ENCODE results near the gene NAA25. TPM values are rescaled to one million over a fixed set of nuclear protein-coding genes. Genes with fewer than 3 reads are reported as not detected.
"Not testable (repeated sequence)": the region's sequence is repeated elsewhere in the genome, so short reads cannot be mapped to it uniquely, and the experiment has no call there.

The NAA25 gene
- total RNA-seq, 1 donor from 2014 or later = 35.9 TPM

GRCh38 chr12:112066566-112066965, 42.0 kb downstream of the NAA25 start:
- Mint-ChIP-seq H3K4me1 (no peaks in the 10 kb centered on the region), H3K9me3 (no peaks in the 10 kb centered on the region), H3K4me3 (no peak overlapping the region), H3K27ac (ENCODE audit: unreplicated experiment) (no peak overlapping the region), H3K27me3 (ENCODE audit: low read depth) (no peaks in the 10 kb centered on the region), H3K36me3 (ENCODE audit: low read depth) (peaks cover 14% of the 10 kb centered on the region)
- no peak for DNase-seq (ENCODE audit: low read depth, low spot score)
- TF ChIP-seq CTCF (conservative IDR thresholded peaks at IDR 0.05) = no peak

GRCh38 chr12:112063273-112063672, 45.3 kb downstream of the NAA25 start:
- DNase-seq (ENCODE audit: low read depth, low spot score) = no peak
- Mint-ChIP-seq H3K27me3 (ENCODE audit: low read depth) (no peaks in the 10 kb centered on the region), H3K27ac (ENCODE audit: unreplicated experiment) (no peak overlapping the region), H3K4me1 (no peaks in the 10 kb centered on the region), H3K9me3 (no peaks in the 10 kb centered on the region), H3K36me3 (ENCODE audit: low read depth) (peaks cover 7% of the 10 kb centered on the region), H3K4me3 (no peak overlapping the region)
- no peak for TF ChIP-seq CTCF (conservative IDR thresholded peaks at IDR 0.05)

GRCh38 chr12:112061137-112061536, 47.4 kb downstream of the NAA25 start:
- Mint-ChIP-seq H3K9me3 (no peaks in the 10 kb centered on the region), H3K27me3 (ENCODE audit: low read depth) (no peaks in the 10 kb centered on the region), H3K36me3 (ENCODE audit: low read depth) (no peaks in the 10 kb centered on the region), H3K4me1 (no peaks in the 10 kb centered on the region), H3K4me3 (no peak overlapping the region), H3K27ac (ENCODE audit: unreplicated experiment) (no peak overlapping the region)
- no peak for TF ChIP-seq CTCF (conservative IDR thresholded peaks at IDR 0.05)
- no peak for DNase-seq (ENCODE audit: low read depth, low spot score)

GRCh38 chr12:112049351-112049750, 59.2 kb downstream of the NAA25 start:
- no peak for DNase-seq (ENCODE audit: low read depth, low spot score)
- Mint-ChIP-seq H3K27me3 (ENCODE audit: low read depth) (no peaks in the 10 kb centered on the region), H3K4me1 (no peaks in the 10 kb centered on the region), H3K36me3 (ENCODE audit: low read depth) (peaks cover 7% of the 10 kb centered on the region), H3K9me3 (no peaks in the 10 kb centered on the region), H3K27ac (ENCODE audit: unreplicated experiment) (no peak overlapping the region), H3K4me3 (no peak overlapping the region)
- no peak for TF ChIP-seq CTCF (conservative IDR thresholded peaks at IDR 0.05)

- no peaks in the 10 kb centered on the region for H3K4me1 Mint-ChIP-seq
- H3K4me3 Mint-ChIP-seq = no peak overlapping the region
- no peak overlapping the region for H3K27ac Mint-ChIP-seq (ENCODE audit: unreplicated experiment)
- TF ChIP-seq CTCF (conservative IDR thresholded peaks at IDR 0.05) = no peak
- DNase-seq (ENCODE audit: low read depth, low spot score) = no peak
- no peaks in the 10 kb centered on the region for H3K27me3 Mint-ChIP-seq (ENCODE audit: low read depth)
- no peaks in the 10 kb centered on the region for H3K9me3 Mint-ChIP-seq
- H3K36me3 Mint-ChIP-seq (ENCODE audit: low read depth) = peaks cover 11% of the 10 kb centered on the region
Measured at GRCh38 chr12:112046003-112046402, 62.6 kb downstream of the NAA25 start.

GRCh38 chr12:112036614-112037013, 72.0 kb downstream of the NAA25 start:
- peaks cover 23% of the 10 kb centered on the region for H3K36me3 Mint-ChIP-seq (ENCODE audit: low read depth)
- H3K27ac Mint-ChIP-seq (ENCODE audit: unreplicated experiment); H3K27me3 Mint-ChIP-seq (ENCODE audit: low read depth): not testable (repeated sequence)

More at GRCh38 chr12:112036614-112037013, 72.0 kb downstream of the NAA25 start:
- DNase-seq (ENCODE audit: low read depth, low spot score); H3K4me1 Mint-ChIP-seq; H3K4me3 Mint-ChIP-seq; H3K9me3 Mint-ChIP-seq: not testable (repeated sequence)

All from neural crest cell (in vitro differentiated cells).